Inflammatory macrophage (primary cell): Measurements from ENCODE around the gene EYA2.
"Not testable (repeated sequence)": the region's sequence is repeated elsewhere in the genome, so short reads cannot be mapped to it uniquely, and the experiment has no call there.

Experiments
- DNase-seq, 2 donors: peaks; one replicate each; pipeline ENCODE4 v3.0.0-alpha.2; 2020 to 2022

The EYA2 gene

GRCh38 chr20:47150403-47151152 is 255.9 kb downstream of the EYA2 start:
- DNase-seq: peak; percentile 57 to 60

GRCh38 chr20:47152068-47152467 is 257.4 kb downstream of the EYA2 start:
- no peak for DNase-seq

GRCh38 chr20:47154089-47154488 is 259.4 kb downstream of the EYA2 start:
- no peak for DNase-seq

GRCh38 chr20:47156301-47157137 is 261.9 kb downstream of the EYA2 start:
- DNase-seq: no peak

- no peak for DNase-seq
Measured at GRCh38 chr20:47159166-47159565, 264.5 kb downstream of the EYA2 start.

GRCh38 chr20:47160240-47160639 is 265.6 kb downstream of the EYA2 start:
- no peak for DNase-seq

- DNase-seq: no peak
Measured at GRCh38 chr20:47160992-47161391, 266.3 kb downstream of the EYA2 start.

- DNase-seq: no peak
Measured at GRCh38 chr20:47161411-47161810, 266.8 kb downstream of the EYA2 start.

- no peak for DNase-seq
Measured at GRCh38 chr20:47164140-47164539, 269.5 kb downstream of the EYA2 start.

GRCh38 chr20:47165376-47165865 is 270.8 kb downstream of the EYA2 start:
- no peak for DNase-seq

- DNase-seq: no peak
Measured at GRCh38 chr20:47167846-47168245, 273.2 kb downstream of the EYA2 start.

- DNase-seq: no peak
Measured at GRCh38 chr20:47172579-47172978, 277.9 kb downstream of the EYA2 start.

- peak in 1 of 2 donors; percentile 33 for DNase-seq
Measured at GRCh38 chr20:47173596-47174216, 279.1 kb downstream of the EYA2 start.

- no peak for DNase-seq
Measured at GRCh38 chr20:47174456-47175243, 280.0 kb downstream of the EYA2 start.

- DNase-seq: no peak
Measured at GRCh38 chr20:47175493-47175892, 280.9 kb downstream of the EYA2 start.

- DNase-seq: not testable (repeated sequence)
Measured at GRCh38 chr20:47176217-47176616, 281.6 kb downstream of the EYA2 start.

GRCh38 chr20:47178277-47178676 is 283.6 kb downstream of the EYA2 start:
- DNase-seq: no peak

GRCh38 chr20:47178851-47179250 is 284.2 kb downstream of the EYA2 start:
- DNase-seq: no peak

- no peak for DNase-seq
Measured at GRCh38 chr20:47179267-47179666, 284.6 kb downstream of the EYA2 start.

- peak; percentile 79 to 84 for DNase-seq
Measured at GRCh38 chr20:47181056-47181862, 286.6 kb downstream of the EYA2 start.

GRCh38 chr20:47183367-47183766 is 288.7 kb downstream of the EYA2 start:
- DNase-seq: no peak
